ENCODE results near the gene ATP5PO.
"Not testable (repeated sequence)": the region's sequence is repeated elsewhere in the genome, so short reads cannot be mapped to it uniquely, and the experiment has no call there.

ATP5PO gene

GRCh38 chr21:33897739-33898138 is 17.9 kb downstream of the ATP5PO start:
- DNase-seq: no peak

- no peak for DNase-seq
Observed at GRCh38 chr21:33897098-33897497, 18.5 kb downstream of the ATP5PO start.

GRCh38 chr21:33896691-33897090 is 18.9 kb downstream of the ATP5PO start:
- no peak for DNase-seq

- DNase-seq: no peak
Observed at GRCh38 chr21:33895356-33895755, 20.2 kb downstream of the ATP5PO start.

GRCh38 chr21:33894736-33895288 is 20.8 kb downstream of the ATP5PO start:
- DNase-seq: peak; percentile 72

GRCh38 chr21:33893917-33894316 is 21.7 kb downstream of the ATP5PO start:
- no peak for DNase-seq

- DNase-seq: no peak
Observed at GRCh38 chr21:33892853-33893252, 22.8 kb downstream of the ATP5PO start.

- DNase-seq: no peak
Observed at GRCh38 chr21:33890187-33890586, 25.4 kb downstream of the ATP5PO start.

- DNase-seq: no peak
Observed at GRCh38 chr21:33886321-33886720, 29.3 kb downstream of the ATP5PO start.

GRCh38 chr21:33885172-33885514 is 30.5 kb downstream of the ATP5PO start:
- DNase-seq: no peak

GRCh38 chr21:33884376-33885171 is 31.0 kb downstream of the ATP5PO start:
- DNase-seq: no peak

GRCh38 chr21:33883118-33883517 is 32.5 kb downstream of the ATP5PO start:
- no peak for DNase-seq

GRCh38 chr21:33881689-33882440 is 33.7 kb downstream of the ATP5PO start:
- DNase-seq: no peak

GRCh38 chr21:33880626-33881025 is 35.0 kb downstream of the ATP5PO start:
- no peak for DNase-seq

GRCh38 chr21:33878824-33879223 is 36.8 kb downstream of the ATP5PO start:
- DNase-seq: no peak

- no peak for DNase-seq
Observed at GRCh38 chr21:33875026-33875695, 40.4 kb downstream of the ATP5PO start.

GRCh38 chr21:33874161-33874560 is 41.4 kb downstream of the ATP5PO start:
- DNase-seq: no peak

- no peak for DNase-seq
Observed at GRCh38 chr21:33872881-33873515, 42.6 kb downstream of the ATP5PO start.

GRCh38 chr21:33871171-33871570 is 44.4 kb downstream of the ATP5PO start:
- no peak for DNase-seq

- DNase-seq: no peak
Observed at GRCh38 chr21:33870768-33871167, 44.8 kb downstream of the ATP5PO start.

- DNase-seq: no peak
Observed at GRCh38 chr21:33869873-33870272, 45.7 kb downstream of the ATP5PO start.

- not testable (repeated sequence) for DNase-seq
Observed at GRCh38 chr21:33867868-33868267, 47.7 kb downstream of the ATP5PO start.

GRCh38 chr21:33866826-33867225 is 48.8 kb downstream of the ATP5PO start:
- no peak for DNase-seq
